H1 (cell line): ENCODE measurements around the gene FIZ1. TPM values are rescaled to one million over a fixed set of nuclear protein-coding genes. Genes with fewer than 3 reads are reported as not detected.

Experiments used
- CTCF ChIA-PET: fragments of 300-600 bp; sonication (Branson Sonifier 250); formaldehyde crosslinking; loops from one replicate; lab custom pipeline; 2021; ENCODE audit not compliant: partially characterized antibody; lab: Charles Lee
- POLR2A ChIA-PET: fragments of 300-600 bp; sonication (Branson Sonifier 250); formaldehyde crosslinking; loops from one replicate; lab custom pipeline; 2021; ENCODE audit warnings: inconsistent platforms; ENCODE audit not compliant: partially characterized antibody; lab: Charles Lee
- DNase-seq, 2 experiments: peaks; one replicate each; pipeline versions ENCODE4 v3.0.0 to v3.0.0-alpha.2; 2010 to 2022; ENCODE audit warnings: low spot score in 2 of 2, low read depth in 1 of 2, mixed read lengths in 1 of 2
- FAIRE-seq: peaks from 2 replicates; lab custom pipeline; 2011; peaks lifted over from hg19 to GRCh38; lab: Jason Lieb, UNC
- H2AFZ ChIP-seq: 2 replicates; pipeline ENCODE4 v1.8.1; 2012; ENCODE audit warnings: low read length, inconsistent platforms
- H2AK5ac ChIP-seq: 2 replicates; pipeline ENCODE4 v1.6.1; 2013; ENCODE audit warnings: low read depth, low read length
- H2BK120ac ChIP-seq: replicated peaks from 2 replicates; pipeline ENCODE3; 2013; ENCODE audit warnings: low read depth, low read length, inconsistent platforms
- H2BK12ac ChIP-seq: 2 replicates; pipeline ENCODE4 v1.6.1; 2013; ENCODE audit warnings: low read depth, low read length
- H2BK15ac ChIP-seq: 2 replicates; pipeline ENCODE4 v1.6.1; 2013; ENCODE audit warnings: low read length
- H2BK20ac ChIP-seq: 2 replicates; pipeline ENCODE4 v1.6.1; 2013; ENCODE audit warnings: low read length
- H2BK5ac ChIP-seq: 2 replicates; pipeline ENCODE4 v1.6.1; 2013; ENCODE audit warnings: low read depth, low read length
- H3K14ac ChIP-seq: 2 replicates; pipeline ENCODE4 v1.6.1; 2013; ENCODE audit warnings: inconsistent platforms; ENCODE audit not compliant: insufficient read length
- H3K18ac ChIP-seq: 2 replicates; pipeline ENCODE4 v1.6.1; 2013; ENCODE audit warnings: low read length; ENCODE audit errors: extremely low read depth
- H3K23ac ChIP-seq: 2 replicates; pipeline ENCODE4 v1.6.1; 2013; ENCODE audit warnings: inconsistent platforms; ENCODE audit not compliant: insufficient read length
- H3K23me2 ChIP-seq: 2 replicates; pipeline ENCODE4 v1.6.1; 2013; ENCODE audit warnings: low read depth, low read length
- H3K27ac ChIP-seq: 2 replicates; pipeline ENCODE4 v1.6.1; 2011; ENCODE audit warnings: low read depth, low read length, inconsistent platforms
- H3K27me3 ChIP-seq, 4 experiments: replicated peaks in 1 of 4; 1 replicate in 1 of 4; 2 replicates in 3 of 4; pipeline versions ENCODE4 v1.6.1 to v1.8.1; 2011 to 2013; ENCODE audit warnings: low read length in 3 of 4, mild to moderate bottlenecking in 3 of 4, inconsistent platforms in 2 of 4, mixed read lengths in 2 of 4, moderate library complexity in 1 of 4; ENCODE audit not compliant: control insufficient read depth in 3 of 4, insufficient read depth in 3 of 4; ENCODE audit errors: extremely low read depth in 1 of 4
- H3K36me3 ChIP-seq, 4 experiments: 2 replicates each; pipeline versions ENCODE4 v1.6.1 to v1.8.1; 2011 to 2013; ENCODE audit warnings: mild to moderate bottlenecking in 4 of 4, low read length in 3 of 4, moderate library complexity in 2 of 4, control low read depth in 1 of 4, inconsistent platforms in 1 of 4; ENCODE audit not compliant: insufficient read depth in 4 of 4, control insufficient read depth in 2 of 4
- H3K4ac ChIP-seq: replicated peaks from 2 replicates; pipeline ENCODE3; 2013; ENCODE audit warnings: low read length, low read depth, mixed read lengths, inconsistent platforms; ENCODE audit not compliant: insufficient read length
- H3K4me1 ChIP-seq, 4 experiments: replicated peaks in 1 of 4; 1 replicate in 1 of 4; 2 replicates in 3 of 4; pipeline versions ENCODE4 v1.6.1 to v1.8.1; 2011 to 2013; ENCODE audit warnings: low read length in 3 of 4, inconsistent platforms in 2 of 4, mixed read lengths in 1 of 4; ENCODE audit not compliant: insufficient read depth in 4 of 4, control insufficient read depth in 3 of 4
- H3K4me2 ChIP-seq, 2 experiments: 2 replicates each; pipeline versions ENCODE4 v1.6.1 to v1.8.1; 2011 to 2013; ENCODE audit warnings: low read depth in 2 of 2, low read length in 2 of 2, control low read depth in 1 of 2, inconsistent platforms in 1 of 2, mild to moderate bottlenecking in 1 of 2; ENCODE audit not compliant: insufficient read depth in 1 of 2
- H3K4me3 ChIP-seq, 4 experiments: fragments of 200-600, 300-600 bp in 1 of 4; sonication (generic), shearing (Covaris generic), sonication (Bioruptor Twin) in 1 of 4; 2 replicates each; pipeline versions ENCODE4 v1.5.1 to v1.8.1; 2011 to 2016; ENCODE audit warnings: low read length in 4 of 4, low read depth in 3 of 4, control low read depth in 2 of 4, inconsistent platforms in 2 of 4, mild to moderate bottlenecking in 2 of 4, mixed read lengths in 1 of 4, moderate library complexity in 1 of 4; ENCODE audit not compliant: insufficient read depth in 2 of 4; ENCODE audit errors: extremely low read depth in 1 of 4
- H3K56ac ChIP-seq: replicated peaks from 2 replicates; pipeline ENCODE3; 2013; ENCODE audit warnings: low read depth, mild to moderate bottlenecking, mixed read lengths, low read length, inconsistent platforms; ENCODE audit not compliant: insufficient read length
- H3K79me1 ChIP-seq: 2 replicates; pipeline ENCODE4 v1.6.1; 2013; ENCODE audit warnings: low read depth, low read length, control low read depth
- H3K79me2 ChIP-seq, 2 experiments: 2 replicates each; pipeline versions ENCODE4 v1.6.1 to v1.8.1; 2012 to 2013; ENCODE audit warnings: low read length in 2 of 2, mild to moderate bottlenecking in 2 of 2, inconsistent platforms in 1 of 2; ENCODE audit not compliant: insufficient read depth in 2 of 2, control insufficient read depth in 1 of 2
- H3K9ac ChIP-seq, 4 experiments: replicated peaks in 1 of 4; 1 replicate in 1 of 4; 2 replicates in 3 of 4; pipeline versions ENCODE4 v1.6.1 to v1.8.1; 2011 to 2013; ENCODE audit warnings: low read depth in 3 of 4, low read length in 3 of 4, control low read depth in 2 of 4, mild to moderate bottlenecking in 2 of 4, moderate library complexity in 2 of 4, inconsistent platforms in 1 of 4; ENCODE audit errors: extremely low read depth in 1 of 4
- H3K9me3 ChIP-seq, 2 experiments: 2 replicates each; pipeline versions ENCODE4 v1.6.1 to v1.8.1; 2012 to 2013; ENCODE audit warnings: mild to moderate bottlenecking in 2 of 2, moderate library complexity in 2 of 2, control low read depth in 1 of 2, inconsistent platforms in 1 of 2, low read depth in 1 of 2, low read length in 1 of 2, mixed read lengths in 1 of 2; ENCODE audit not compliant: insufficient read depth in 2 of 2
- H4K20me1 ChIP-seq, 2 experiments: replicated peaks in 1 of 2; 2 replicates each; pipeline versions ENCODE3 to v1.8.1; 2011 to 2013; ENCODE audit warnings: inconsistent platforms in 2 of 2, low read length in 2 of 2, mild to moderate bottlenecking in 1 of 2; ENCODE audit not compliant: insufficient read depth in 2 of 2, control insufficient read depth in 1 of 2
- H4K5ac ChIP-seq: 2 replicates; pipeline ENCODE4 v1.6.1; 2013; ENCODE audit warnings: low read length, low read depth, mixed read lengths, inconsistent platforms; ENCODE audit not compliant: insufficient read length
- H4K8ac ChIP-seq: 2 replicates; pipeline ENCODE4 v1.8.0; 2013; ENCODE audit warnings: mild to moderate bottlenecking, moderate library complexity, low read length, inconsistent platforms; ENCODE audit not compliant: insufficient read depth; ENCODE audit errors: extremely low read depth
- H4K91ac ChIP-seq: replicated peaks from 2 replicates; pipeline ENCODE3; 2013; ENCODE audit warnings: low read length, mixed read lengths, inconsistent platforms; ENCODE audit not compliant: insufficient read length
- CHD2 ChIP-seq: IDR thresholded peaks from 2 replicates; pipeline ENCODE4 v1.6.1; 2012; ENCODE audit warnings: low read length, improper control_type of control experiment
- KDM4A ChIP-seq: IDR thresholded peaks from one replicate; pipeline ENCODE4 v1.7.1; 2012; ENCODE audit warnings: low read depth, mild to moderate bottlenecking, moderate library complexity, low read length, inconsistent platforms; ENCODE audit not compliant: severe bottlenecking
- NRF1 ChIP-seq: IDR thresholded peaks from 2 replicates; pipeline ENCODE4 v1.6.1; 2011; ENCODE audit warnings: mild to moderate bottlenecking, low read depth, low read length, improper control_type of control experiment
- TAF1 ChIP-seq: IDR thresholded peaks from 2 replicates; pipeline ENCODE4 v1.6.1; 2011; ENCODE audit warnings: mild to moderate bottlenecking, low read depth, low read length
- YY1 ChIP-seq: IDR thresholded peaks from 2 replicates; pipeline ENCODE4 v1.6.1; 2011; ENCODE audit warnings: low read depth, mild to moderate bottlenecking, low read length
- WGBS, 2 experiments: shearing (Covaris generic) in 1 of 2; methylation state at CpG; one replicate each; pipeline versions ENCODE4 v1.1.6 to v1.1.7; 2013 to 2015; ENCODE audit warnings: low lambda C conversion rate in 2 of 2, mixed read lengths in 2 of 2, inconsistent platforms in 1 of 2, low coverage in 1 of 2, missing lambda C conversion rate in 1 of 2; ENCODE audit not compliant: insufficient replicate concordance in 2 of 2, insufficient coverage in 1 of 2, insufficient read length in 1 of 2; ENCODE audit errors: extremely low coverage in 1 of 2, missing lambda C conversion rate in 1 of 2; 5-methylcytosine and 5-hydroxymethylcytosine counted together
- polyA plus RNA-seq, 7 experiments: library from polyadenylated mRNA; depleted of rRNA in 3 of 7; stranded (reverse) in 5 of 7; unstranded in 2 of 7; fragments of >200 nt in 5 of 7; fragments of 200-250 nt in 2 of 7; gene quantifications; 1 replicate in 5 of 7; 2 replicates in 1 of 7; 4 replicates in 1 of 7; pipeline versions ENCODE4 v1.2.1 to v1.2.3, GENCODE V29; 2011 to 2013; ENCODE audit warnings: missing spikeins in 2 of 7, mixed read lengths in 2 of 7
- total RNA-seq: library from RNA; stranded (reverse); fragmentation: NEBNext Ultra II Directional; extraction: Animal tissue kit (Norgen Biotek cat#: 25700); gene quantifications from 2 replicates; pipeline ENCODE4 v1.2.1, GENCODE V29; 2021

FIZ1 gene
- total and polyA plus RNA-seq, 2 of the 8 experiments (the other 6 are each of a cell fraction or from before 2014, with no cell fraction given), result 9.1 to 18.5 TPM

- WGBS, 2 experiments, result 95% methylated on average over 66 of the region's 98 CpGs; no CpG with 5 or more reads in 1 of the 2 experiments
- Histone ChIP-seq H3K9ac (no peak overlapping the region), H3K4me3 (no peak overlapping the region), H4K91ac (no peak overlapping the region), H3K23ac (no peak overlapping the region), H3K56ac (no peak overlapping the region), H3K27ac (no peak overlapping the region), H3K18ac (no peak overlapping the region), H3K14ac (no peak overlapping the region), H3K4me2 (no peak overlapping the region), H4K5ac (no peak overlapping the region), H3K4ac (no peak overlapping the region), H3K79me1 (no peaks in the 10 kb centered on the region; the same call in 1 of the 2 replicates), H3K79me2 (no peaks in the 10 kb centered on the region), H3K9me3 (no peaks in the 10 kb centered on the region; a peak in 1 of 4 replicates), H2BK15ac (no peak overlapping the region), H2BK12ac (no peak overlapping the region), H2AFZ (no peak overlapping the region), H3K27me3 (peaks cover 0 to 2% (median 0%) of the 10 kb centered on the region in 4 experiments; a peak in 1 of 7 replicates), H3K4me1 (no peaks in the 10 kb centered on the region), H2AK5ac (no peak overlapping the region), H2BK20ac (no peak overlapping the region), H2BK5ac (no peak overlapping the region), H3K23me2 (no peaks in the 10 kb centered on the region), H2BK120ac (no peak overlapping the region), H3K36me3 (peaks cover 0 to 30% (median 2%) of the 10 kb centered on the region in 4 experiments; a peak in 5 of 8 replicates), H4K20me1 (peaks cover 4 to 18% of the 10 kb centered on the region in 2 experiments), H4K8ac (no peak overlapping the region)
- DNase-seq (no peak), FAIRE-seq (no peak)
- ChIA-PET CTCF (interaction anchor here (1.1 kb wide), 1 partner anchor 9 kb away, joined by 4 read pairs; the partner anchor contains the start of gene ZNF865), POLR2A (interaction anchor here (1.1 to 1.7 kb wide), 5 partner anchors 10 to 120 kb away, joined by 3 to 4 read pairs (median 3); partner anchors contain the start of genes ZNF580 and ZNF784)
- no peak for TF ChIP-seq NRF1
- TF ChIP-seq KDM4A, result no peak
- TF ChIP-seq CHD2, result no peak
- TF ChIP-seq YY1, result no peak
- TF ChIP-seq TAF1, result no peak
Observed at GRCh38 chr19:55614711-55615542, 15.6 kb upstream of the FIZ1 start.
